Kidney glomerular epithelial cell (primary cell): ENCODE data around the gene IL24.
A peak's percentile ranks its signal among the peaks of the same experiment; 100 is the strongest.

ENCODE experiments used
- DNase-seq: peaks from one replicate; lab custom pipeline; 2025; lab: John Stamatoyannopoulos, UW

Gene IL24

DNA sequence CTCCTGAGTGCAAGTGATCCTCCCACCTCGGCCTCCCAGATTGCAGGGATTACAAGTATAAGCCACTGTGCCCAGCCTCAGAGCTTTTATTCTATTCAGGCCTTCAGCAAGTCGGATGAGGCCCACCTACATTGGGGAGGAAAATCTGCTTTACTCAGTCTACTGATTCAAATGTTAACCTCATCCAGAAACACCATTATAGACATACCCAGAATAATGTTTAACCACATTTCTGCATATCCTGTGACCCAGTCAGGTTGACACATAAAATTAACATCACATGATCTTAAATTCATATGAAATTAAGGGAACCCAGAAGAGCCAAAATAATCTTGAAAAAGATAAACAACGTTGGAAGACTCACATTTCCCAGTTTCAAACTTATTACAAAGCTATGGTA lies 16.9 kb upstream of the IL24 start:
- DNase-seq: no peak

DNA sequence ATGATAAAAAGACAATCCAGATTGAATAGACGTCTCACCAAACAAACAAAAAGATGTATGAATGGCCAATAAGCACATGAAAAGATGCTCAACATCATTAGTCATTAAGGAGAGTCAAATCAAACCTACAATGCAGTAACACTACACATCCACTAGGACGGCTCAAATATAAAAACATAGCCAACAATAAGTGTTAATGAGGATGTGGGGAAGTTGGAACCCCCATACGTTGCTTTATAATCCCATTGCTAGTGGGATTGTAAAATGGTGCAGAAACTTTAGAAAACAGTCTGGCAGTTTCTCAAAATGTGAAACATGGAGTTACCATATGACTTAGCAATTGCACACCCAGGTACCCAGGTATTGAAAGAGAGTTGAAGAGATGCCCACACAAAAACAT lies 14.7 kb upstream of the IL24 start:
- no peak for DNase-seq

DNA sequence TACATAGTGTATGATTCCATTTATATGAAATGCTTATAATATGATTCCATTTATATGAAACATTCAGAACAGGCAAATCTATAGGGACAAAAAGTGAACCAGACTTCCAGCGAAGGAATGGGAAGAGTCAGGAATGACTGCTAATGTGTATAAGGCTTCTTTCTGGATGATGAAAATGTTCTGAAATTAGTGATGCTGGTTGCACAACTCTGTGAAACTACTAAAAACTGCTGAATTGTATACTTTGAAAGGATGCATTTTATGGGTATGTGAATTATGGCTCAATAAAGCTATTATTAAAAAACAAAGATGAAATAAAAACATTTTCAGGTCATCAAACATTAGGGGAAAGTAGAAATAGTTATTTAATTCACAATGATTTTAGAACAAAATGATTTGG lies 14.1 kb upstream of the IL24 start:
- DNase-seq: no peak

DNA sequence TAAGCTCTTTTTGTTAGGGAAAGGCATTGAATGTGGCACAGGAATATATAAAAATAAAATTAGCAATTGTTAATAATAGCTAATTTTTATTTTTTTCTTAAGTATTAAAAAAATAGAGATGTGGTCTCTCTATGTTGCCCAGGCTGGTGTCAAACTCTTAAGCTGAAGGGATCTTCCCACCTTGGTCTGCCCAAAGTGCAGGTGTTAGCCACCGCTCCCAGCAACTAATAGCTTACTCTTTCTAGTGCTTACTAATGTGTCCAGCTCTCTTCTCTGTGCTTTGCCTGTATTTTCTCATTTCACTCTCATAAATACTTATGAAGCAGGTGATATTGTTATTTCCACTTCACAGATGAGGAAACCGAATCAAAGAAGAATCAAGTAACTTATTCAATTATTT lies 13.4 kb upstream of the IL24 start:
- no peak for DNase-seq

DNA sequence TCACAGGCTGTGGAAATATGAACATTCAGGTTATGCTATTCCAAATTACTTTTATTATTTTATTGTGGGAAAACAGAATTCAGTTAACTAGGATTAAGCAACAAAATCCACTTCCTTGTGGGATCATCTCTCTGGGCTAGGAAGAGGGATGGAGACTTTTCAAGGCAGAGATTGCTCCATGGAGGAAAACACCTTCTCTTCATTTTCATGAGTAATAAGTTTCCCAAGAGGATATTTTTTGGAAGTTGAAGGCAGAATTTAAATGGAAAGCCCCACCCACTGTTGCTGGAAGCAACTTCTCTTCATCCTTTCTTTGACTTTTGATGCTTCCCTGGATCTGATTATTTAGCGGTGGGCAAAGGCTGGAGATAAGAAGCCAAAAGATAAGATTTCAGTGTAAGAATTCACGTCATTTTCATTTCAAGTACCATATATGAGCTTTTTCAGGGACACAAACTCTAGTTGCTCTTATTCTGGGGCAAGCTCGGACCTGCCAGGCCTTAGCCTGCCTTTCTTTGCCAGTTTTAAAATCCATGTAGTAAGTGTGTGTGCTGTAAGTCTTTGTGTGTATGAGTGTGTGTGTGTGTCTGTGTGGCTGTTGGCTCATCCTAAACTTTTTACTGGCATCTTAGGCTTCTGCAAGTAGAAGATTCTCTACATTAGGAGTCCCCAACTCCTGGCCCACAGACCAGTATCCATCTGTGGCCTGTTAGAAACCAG lies 11.7 kb upstream of the IL24 start:
- no peak for DNase-seq

DNA sequence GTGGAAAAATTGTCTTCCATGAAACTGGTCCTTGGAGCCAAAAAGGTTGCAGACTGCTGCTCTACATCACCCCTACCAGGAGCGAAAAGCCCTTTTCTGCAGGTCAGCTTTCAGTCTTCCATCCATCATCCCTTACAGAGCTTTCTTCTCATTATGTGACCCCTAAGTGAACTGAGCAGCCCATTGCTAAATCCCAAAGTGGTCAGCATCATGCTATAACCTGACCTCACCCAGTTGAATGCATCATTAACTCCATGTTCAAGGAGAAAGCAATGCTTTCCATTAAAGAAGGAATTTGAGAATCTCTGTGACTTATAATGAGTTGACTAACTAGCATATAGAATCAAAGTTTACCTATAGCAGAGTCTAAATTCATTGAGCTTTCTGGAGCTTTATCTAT lies 10.4 kb upstream of the IL24 start:
- DNase-seq: no peak

DNA sequence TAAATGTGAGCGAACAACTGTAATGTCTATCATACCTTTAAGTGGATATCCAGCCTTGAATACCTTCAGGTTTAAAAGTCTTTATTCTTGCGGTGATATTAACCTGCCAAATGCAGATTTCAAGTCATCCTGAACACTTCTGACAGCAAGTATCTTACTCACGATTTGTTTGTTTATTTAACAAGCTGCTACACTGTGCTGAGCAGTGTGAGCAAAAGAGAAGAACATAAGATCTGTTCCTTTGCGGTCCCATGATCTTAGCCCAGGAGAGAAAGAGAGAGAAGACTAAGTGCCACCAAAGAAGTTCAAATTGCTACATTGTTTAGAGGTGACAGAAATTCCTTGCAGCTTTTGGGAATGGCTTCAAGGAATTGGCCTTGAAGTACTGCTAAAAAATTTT lies 9.5 kb upstream of the IL24 start:
- DNase-seq: no peak

DNA sequence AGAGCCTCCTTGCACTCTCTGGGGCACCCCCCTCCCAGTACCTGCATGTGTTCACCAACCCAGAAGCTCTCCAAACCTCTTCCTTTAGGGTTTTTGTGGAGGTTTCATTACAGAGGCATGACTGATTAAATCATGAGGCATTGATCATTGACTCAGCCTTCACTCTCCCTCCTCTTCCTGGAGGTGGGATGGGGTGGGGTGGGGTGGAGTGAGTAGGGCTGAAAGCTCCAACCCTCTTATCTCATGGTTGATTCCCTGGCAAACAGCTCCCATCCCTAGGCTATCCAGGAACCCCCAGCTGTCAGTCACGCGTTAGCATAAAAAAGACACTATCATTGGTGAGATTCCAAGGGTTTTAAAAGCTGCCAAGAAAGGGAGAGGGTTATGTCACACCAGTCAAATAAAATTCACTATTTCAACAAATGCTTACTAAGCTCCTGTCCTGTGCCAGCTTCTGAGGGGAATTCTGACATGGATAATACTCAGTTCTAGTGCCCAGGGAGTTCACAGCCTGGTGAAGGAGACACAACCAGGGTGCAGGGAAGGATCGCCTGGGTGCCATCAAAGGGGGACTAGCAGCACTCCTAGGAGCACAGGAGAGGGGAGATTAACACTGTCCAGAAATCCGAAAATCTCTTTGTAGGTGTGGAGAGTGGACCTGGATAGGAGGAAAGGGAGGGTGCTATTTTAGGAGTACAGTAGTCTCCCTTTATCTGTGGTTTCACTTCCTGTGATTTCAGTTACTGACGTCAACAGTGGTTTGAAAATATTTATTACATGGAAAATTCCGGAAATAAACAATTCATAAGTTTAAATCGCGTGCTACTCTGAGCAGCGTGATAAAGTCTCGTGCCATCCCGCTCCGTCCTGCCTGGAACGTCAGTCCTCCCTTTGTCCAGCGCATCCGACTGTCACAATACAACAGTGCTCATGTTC lies 6.8 kb upstream of the IL24 start:
- no peak for DNase-seq

DNA sequence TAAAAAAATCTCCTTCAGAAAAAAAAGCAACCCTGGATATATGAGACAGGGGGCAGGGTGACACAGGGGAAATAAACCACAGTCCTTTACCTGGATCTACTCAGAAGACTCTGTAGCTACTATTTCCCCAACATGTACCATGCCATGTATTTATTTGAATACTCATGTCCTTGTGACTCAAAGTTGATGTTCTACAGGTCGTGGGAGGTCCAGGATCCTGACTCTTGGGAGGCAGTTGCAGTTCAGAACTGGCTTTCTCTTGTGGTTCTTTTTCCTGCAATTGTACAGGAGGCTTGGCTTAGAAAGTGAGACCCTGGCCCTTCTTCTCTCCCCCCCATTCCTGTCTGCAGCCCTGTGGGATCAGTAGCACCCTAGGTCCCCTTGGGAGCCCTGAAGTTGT lies 5.8 kb upstream of the IL24 start:
- no peak for DNase-seq

DNA sequence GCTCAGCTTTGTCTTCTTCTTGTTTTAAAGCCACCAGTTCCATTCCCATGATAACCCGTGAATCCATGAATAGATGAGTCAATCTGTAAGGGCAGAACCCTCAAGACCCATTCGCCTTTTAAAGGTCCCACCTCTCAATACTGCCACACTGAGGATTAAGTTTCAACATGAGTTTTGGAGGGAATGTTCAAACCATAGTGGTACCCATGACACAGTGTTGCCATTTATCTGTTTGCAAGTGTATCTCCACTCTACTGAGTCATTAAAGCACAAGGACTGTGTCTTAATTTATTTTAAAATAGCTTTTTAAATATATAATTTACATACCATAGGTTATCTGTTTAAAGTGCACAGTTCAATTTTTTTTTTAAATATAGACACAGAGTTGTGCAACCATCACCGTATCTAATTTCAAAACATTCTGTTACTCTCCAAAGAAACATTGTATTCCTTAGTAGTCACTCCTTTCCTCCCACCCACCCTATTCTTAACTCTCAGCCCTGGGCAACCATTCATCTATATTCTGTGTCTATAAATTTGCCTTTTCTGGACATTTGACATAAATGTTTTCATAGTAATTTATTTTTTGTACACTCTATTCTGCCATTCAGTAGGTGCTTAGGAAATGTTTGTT lies 4.8 kb upstream of the IL24 start:
- no peak for DNase-seq

DNA sequence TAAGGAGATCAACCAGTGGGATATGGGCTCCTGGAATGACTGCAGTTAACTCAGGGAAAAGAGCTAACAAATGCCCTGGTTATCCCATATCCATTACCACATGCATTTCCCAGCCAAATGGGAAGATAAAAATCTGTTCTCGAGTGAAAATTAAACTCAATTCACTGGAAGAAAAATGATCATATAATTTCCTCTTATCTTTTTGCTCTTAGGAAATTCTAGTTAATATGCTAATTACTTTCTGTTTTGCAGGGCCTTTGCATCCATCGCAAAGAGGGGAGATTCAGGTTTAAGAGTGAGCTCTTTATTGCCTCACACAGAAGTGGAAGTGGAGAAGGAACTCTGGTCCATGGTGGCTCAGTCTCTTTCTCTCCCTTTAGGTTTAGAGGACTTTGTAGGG lies 3.9 kb upstream of the IL24 start:
- no peak for DNase-seq

DNA sequence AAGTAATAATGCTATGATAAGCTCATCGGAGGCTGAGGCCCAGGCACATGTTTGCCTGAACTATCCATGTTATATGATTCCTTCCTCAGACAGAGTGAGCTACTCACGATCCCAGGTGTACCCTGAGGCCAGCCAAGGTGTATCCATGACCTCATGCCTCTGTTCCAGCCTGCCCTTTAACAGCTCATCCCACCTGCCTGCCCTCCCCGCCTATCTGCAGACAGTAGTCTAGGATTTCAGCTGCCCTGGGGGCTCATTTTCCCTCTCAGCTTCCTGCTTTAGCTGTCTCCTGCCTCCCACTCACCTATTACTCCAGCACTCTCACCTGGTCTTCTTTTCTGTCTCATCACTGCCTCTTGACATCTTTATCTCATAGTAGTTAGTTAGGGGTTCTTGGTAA lies 1.9 kb upstream of the IL24 start:
- DNase-seq: no peak

DNA sequence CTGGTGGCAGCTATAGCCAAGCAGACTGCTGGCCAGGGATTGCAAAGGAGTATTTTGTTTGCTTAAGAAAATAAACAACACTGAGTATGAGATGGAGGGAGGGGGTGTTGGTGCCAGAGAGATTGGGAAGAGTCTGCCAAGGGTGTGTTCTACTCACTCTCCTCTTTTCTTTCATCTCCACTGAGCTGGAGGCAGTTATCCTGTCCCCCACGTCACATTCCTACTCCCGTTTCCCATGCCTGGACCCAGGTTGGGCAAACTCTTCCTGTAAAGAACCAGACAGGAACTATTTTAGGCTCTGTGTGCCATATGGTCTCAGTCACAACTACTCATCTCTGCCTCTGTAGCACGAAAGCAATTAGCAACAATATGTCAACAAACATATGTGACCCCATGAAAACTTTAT lies 1.4 kb upstream of the IL24 start:
- no peak for DNase-seq

DNA sequence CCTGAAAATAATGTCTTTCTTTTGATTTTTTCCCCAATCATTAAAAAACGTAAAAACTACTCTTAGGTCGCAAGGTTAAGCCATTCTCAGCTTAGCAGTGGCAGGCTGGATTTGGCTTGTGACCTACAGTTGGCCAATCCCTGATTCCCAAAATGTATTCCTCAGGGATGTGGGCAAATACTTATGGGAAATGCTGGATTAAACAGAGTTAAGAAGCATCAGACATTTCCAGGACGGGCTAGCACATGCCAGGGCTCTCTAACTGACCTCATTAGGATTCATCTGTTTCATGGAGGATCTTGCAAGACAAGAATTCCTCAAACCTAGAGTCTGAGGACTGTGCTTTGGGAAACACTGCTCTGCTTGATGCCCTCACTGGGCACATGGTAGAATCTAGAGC lies 982 bp upstream of the IL24 start:
- no peak for DNase-seq

DNA sequence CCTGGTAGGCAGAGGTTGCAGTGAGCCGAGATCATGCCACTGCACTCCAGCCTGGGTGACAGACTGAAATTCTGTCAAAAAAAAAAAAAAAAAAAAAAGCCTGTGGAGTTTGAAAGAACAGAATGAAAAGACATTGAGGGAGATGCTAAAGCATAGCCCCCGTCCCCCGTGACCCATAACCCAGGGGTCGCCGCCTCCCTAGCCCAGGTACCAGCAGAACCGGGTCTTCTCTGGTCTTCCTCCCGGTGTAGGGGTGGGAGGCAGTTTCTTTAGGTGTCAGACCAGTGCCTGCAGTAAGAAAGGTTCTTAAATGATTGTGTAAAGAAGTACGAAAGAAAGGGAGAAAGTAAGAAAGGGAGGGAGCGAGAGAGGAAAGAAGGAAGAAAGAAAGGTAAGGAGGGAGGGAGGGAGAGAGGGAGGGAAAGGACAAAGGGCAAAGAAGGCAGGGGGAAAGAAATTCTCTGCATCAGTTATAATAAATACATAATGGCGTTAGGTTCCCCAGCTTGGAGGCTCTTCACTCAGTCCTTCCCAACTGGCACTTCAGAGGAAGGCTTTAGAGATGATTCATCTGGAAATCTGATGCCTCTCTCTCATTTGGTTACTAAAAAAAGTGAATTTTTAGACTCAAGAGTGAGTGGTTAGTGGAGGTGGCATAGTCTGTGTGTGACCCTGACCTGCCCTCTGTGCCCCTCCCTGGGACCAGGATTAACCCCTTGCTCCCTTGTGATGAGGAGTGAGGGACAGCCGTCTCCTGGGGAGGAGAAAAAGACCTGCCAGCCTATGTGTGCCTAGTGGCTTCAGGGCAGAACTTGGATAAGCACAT lies 1.1 kb downstream of the IL24 start:
- peak; percentile 1 for DNase-seq

DNA sequence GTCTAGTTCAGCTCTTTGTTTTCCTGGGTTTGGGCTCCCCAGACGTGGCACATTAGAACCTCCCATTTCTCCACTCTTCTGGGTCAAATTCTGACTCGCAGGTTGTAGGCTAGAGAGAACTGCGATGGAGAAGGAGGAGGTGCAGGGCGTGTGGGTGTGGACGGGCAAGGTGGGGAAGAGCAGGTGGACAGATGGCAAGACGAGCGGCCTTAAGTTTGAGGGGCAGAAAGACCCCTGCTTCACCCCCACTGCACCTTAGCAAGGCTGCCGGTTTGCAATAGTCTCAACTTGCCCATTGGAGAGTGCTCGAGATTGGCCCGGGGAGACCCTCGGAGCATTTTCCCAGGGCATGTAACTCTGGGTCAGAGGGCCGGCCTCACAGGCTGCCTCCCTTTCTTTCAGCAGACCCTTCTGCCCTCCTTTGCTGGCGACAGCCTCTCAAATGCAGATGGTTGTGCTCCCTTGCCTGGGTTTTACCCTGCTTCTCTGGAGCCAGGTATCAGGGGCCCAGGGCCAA lies 1.7 kb downstream of the IL24 start:
- DNase-seq: no peak

DNA sequence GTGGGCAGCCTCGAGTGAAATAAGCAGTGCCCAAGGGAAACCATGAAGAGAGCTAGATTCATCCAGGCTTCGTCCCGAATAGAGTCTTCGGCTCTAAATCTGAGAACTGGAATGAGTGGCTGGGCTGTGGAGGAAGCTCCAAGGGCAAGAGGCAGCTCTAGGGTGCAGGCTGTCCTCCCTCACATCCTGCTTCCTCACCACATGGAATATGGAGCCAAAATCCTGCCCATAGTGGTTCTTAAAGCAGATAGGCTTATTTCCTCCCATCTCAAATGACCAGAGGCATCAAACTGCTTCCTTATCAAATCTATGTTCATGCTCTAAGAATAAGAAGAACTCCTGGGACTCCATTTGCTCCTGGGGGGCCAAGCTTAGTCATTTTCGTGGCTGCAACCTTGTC lies 2.5 kb downstream of the IL24 start:
- DNase-seq: no peak

DNA sequence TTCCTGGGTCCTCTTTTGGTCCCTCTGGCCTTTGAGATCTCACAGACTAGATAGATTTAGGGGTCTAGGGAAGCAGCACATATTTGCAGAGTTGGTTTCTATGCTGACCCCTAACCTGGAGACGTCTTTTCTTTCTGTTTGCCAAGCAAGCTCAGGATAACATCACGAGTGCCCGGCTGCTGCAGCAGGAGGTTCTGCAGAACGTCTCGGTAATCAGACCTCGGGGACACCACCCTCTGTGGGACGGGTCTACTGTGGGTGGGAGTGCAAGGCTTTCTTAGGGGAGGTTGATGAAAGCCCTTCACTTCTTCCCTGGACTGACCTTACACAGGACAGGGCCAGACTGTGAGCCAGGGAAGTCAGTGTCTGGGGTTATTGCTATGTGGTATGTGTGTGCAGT lies 2.9 kb downstream of the IL24 start:
- no peak for DNase-seq

DNA sequence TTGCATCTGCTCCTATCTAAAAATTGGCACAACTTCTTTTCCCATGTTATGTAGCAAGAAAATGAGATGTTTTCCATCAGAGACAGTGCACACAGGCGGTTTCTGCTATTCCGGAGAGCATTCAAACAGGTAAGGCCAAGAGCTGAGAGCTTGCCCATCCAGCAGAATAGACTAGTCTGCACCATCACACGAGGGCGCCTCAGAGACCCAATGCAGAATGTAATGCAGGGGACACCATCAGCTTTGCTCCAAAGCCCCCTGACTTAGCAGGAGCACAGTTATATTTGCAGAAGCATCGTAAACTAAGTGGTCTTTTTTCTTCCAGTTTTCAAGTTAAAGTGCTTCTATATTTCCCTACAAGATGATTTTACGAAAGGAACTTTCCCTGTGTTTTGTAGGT lies 4.7 kb downstream of the IL24 start:
- DNase-seq: no peak

DNA sequence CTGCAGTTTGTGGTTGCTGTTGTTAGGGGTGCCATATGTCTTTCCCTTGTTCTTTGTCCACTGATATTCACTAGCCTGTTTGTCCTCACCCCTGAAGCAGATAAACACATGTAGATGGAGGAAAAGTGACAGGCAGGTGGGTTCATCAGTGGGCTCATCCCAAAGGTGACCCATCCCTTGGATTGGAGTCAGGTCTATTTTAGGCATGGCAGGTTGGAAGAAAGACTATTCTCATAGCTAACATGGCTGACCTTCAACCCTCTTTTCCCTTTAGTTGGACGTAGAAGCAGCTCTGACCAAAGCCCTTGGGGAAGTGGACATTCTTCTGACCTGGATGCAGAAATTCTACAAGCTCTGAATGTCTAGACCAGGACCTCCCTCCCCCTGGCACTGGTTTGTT lies 5.5 kb downstream of the IL24 start:
- no peak for DNase-seq

DNA sequence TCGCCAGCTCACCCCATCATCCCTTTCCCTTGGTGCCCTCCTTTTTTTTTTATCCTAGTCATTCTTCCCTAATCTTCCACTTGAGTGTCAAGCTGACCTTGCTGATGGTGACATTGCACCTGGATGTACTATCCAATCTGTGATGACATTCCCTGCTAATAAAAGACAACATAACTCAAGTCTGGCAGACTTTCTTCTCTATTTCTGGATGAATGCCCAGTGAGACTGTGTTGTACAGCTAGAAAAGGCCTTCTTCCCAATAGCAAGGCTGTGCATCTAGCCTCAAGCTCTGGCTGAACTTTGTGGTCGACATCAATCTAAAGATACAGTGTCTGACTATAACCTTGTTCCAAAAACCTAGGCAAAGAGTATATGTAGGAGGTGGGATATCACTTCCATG lies 6.4 kb downstream of the IL24 start:
- no peak for DNase-seq
